A549 (cell line): ENCODE measurements around the gene LRRC47. TPM values are rescaled to one million over a fixed set of nuclear protein-coding genes. Genes with fewer than 3 reads are reported as not detected.

Experiments used
- ATAC-seq, 2 experiments: fragments of 200-7000 bp in 1 of 2; fragments of >200 bp in 1 of 2; cut with Nextera tagmentation in 1 of 2; cut with Tn5 transposase in 1 of 2; 3 replicates each; pipeline versions ENCODE4 v1.8.0 to v1.9.1; 2018 to 2020; ENCODE audit warnings: mild to moderate bottlenecking in 1 of 2, moderate library complexity in 1 of 2
- CTCF ChIA-PET: fragments of 300-600 bp; sonication (Branson Sonifier 250); formaldehyde crosslinking; extraction: SDS; loops from one replicate; lab custom pipeline; 2021; ENCODE audit warnings: antibody characterized with exemption, inconsistent platforms; lab: Yijun Ruan, JAX
- POLR2A ChIA-PET: fragments of 350-600 bp; formaldehyde crosslinking; extraction: SDS; loops from one replicate; lab custom pipeline; 2021; ENCODE audit warnings: antibody characterized with exemption, inconsistent platforms; lab: Yijun Ruan, JAX
- DNase-seq, 2 experiments: peaks; one replicate each; pipeline versions ENCODE4 v3.0.0 to v3.0.0-alpha.2; 2011 to 2016; ENCODE audit warnings: low read depth in 1 of 2, low spot score in 1 of 2
- FAIRE-seq: peaks from 2 replicates; lab custom pipeline; 2011; peaks lifted over from hg19 to GRCh38; lab: Jason Lieb, UNC
- H3K27ac ChIP-seq, 2 experiments: fragments of >200 bp; sonication (Bioruptor Twin); formaldehyde crosslinking; 3 replicates each; pipeline ENCODE4 v1.5.1; 2016 to 2017
- H3K4me1 ChIP-seq: fragments of >200 bp; sonication (Bioruptor Twin); formaldehyde crosslinking; 3 replicates; pipeline ENCODE4 v1.6.1; 2016
- H3K4me2 ChIP-seq: fragments of >200 bp; sonication (Bioruptor Twin); formaldehyde crosslinking; 3 replicates; pipeline ENCODE4 v1.6.1; 2016
- H3K4me3 ChIP-seq: fragments of >200 bp; sonication (Bioruptor Twin); formaldehyde crosslinking; 3 replicates; pipeline ENCODE4 v1.5.1; 2016
- H3K9me3 ChIP-seq: fragments of >200 bp; sonication (Bioruptor Twin); formaldehyde crosslinking; 3 replicates; pipeline ENCODE4 v1.6.1; 2016
- CTCF ChIP-seq: fragments of >200 bp; sonication (Bioruptor Twin); formaldehyde crosslinking; IDR thresholded peaks from 3 replicates; pipeline ENCODE4 v1.5.1; 2016
- E2F6 ChIP-seq: IDR thresholded peaks from 2 replicates; pipeline ENCODE4 v1.6.1; 2012; ENCODE audit warnings: low read depth, borderline replicate concordance
- EHMT2 ChIP-seq: fragments of 200-600 bp; sonication (generic); IDR thresholded peaks from 2 replicates; pipeline ENCODE4 v1.6.1; 2016; ENCODE audit warnings: antibody characterized with exemption, low read depth, mild to moderate bottlenecking, moderate library complexity
- ELK1 ChIP-seq: fragments of 150-350 bp; IDR thresholded peaks from 2 replicates; pipeline ENCODE4 v1.6.1; 2014; ENCODE audit warnings: low read depth, mild to moderate bottlenecking, low read length
- ESRRA ChIP-seq: fragments of 150-350 bp; IDR thresholded peaks from 2 replicates; pipeline ENCODE4 v1.6.1; 2014; ENCODE audit warnings: mild to moderate bottlenecking, low read length, borderline replicate concordance
- FOSB ChIP-seq: fragments of 250-450 bp; sonication (Bioruptor Pico); IDR thresholded peaks from 2 replicates; pipeline ENCODE4 v1.5.0; 2020; ENCODE audit warnings: mild to moderate bottlenecking, moderate library complexity
- FOXS1 ChIP-seq: fragments of 250-450 bp; sonication (Bioruptor Pico); IDR thresholded peaks from 2 replicates; pipeline ENCODE4 v1.5.0; 2020; ENCODE audit warnings: mild to moderate bottlenecking, moderate library complexity
- HEYL ChIP-seq: fragments of 250-450 bp; sonication (Bioruptor Pico); IDR thresholded peaks from 2 replicates; pipeline ENCODE4 v1.8.0; 2021; ENCODE audit warnings: mild to moderate bottlenecking, moderate library complexity
- HOXA7 ChIP-seq: fragments of 250-450 bp; sonication (Bioruptor Pico); IDR thresholded peaks from 2 replicates; pipeline ENCODE4 v1.5.0; 2020; ENCODE audit warnings: mild to moderate bottlenecking, moderate library complexity
- HOXB5 ChIP-seq: fragments of 250-450 bp; sonication (Bioruptor Pico); IDR thresholded peaks from 2 replicates; pipeline ENCODE4 v1.5.0; 2020; ENCODE audit warnings: mild to moderate bottlenecking, moderate library complexity
- JUN ChIP-seq, 2 experiments: fragments of >200 bp; sonication (Bioruptor Twin); formaldehyde crosslinking; IDR thresholded peaks; 2 replicates in 1 of 2; 3 replicates in 1 of 2; pipeline ENCODE4 v1.6.1; 2016 to 2017
- JUNB ChIP-seq: fragments of >200 bp; sonication (Bioruptor Twin); formaldehyde crosslinking; IDR thresholded peaks from 2 replicates; pipeline ENCODE4 v1.6.1; 2016
- MAX ChIP-seq: IDR thresholded peaks from 2 replicates; pipeline ENCODE4 v1.6.1; 2012
- NFE2L2 ChIP-seq: fragments of 150-350 bp; conservative IDR thresholded peaks from 2 replicates; pipeline ENCODE4 v1.6.1; 2014; ENCODE audit warnings: low read length
- NPAS2 ChIP-seq: fragments of 250-450 bp; sonication (Bioruptor Pico); IDR thresholded peaks from 2 replicates; pipeline ENCODE4 v1.8.0; 2022; ENCODE audit warnings: mild to moderate bottlenecking, moderate library complexity, borderline replicate concordance
- RAD21 ChIP-seq, 2 experiments: fragments of >200 bp in 1 of 2; sonication (Bioruptor Twin) in 1 of 2; formaldehyde crosslinking in 1 of 2; IDR thresholded peaks in 1 of 2; conservative IDR thresholded peaks in 1 of 2; 2 replicates in 1 of 2; 3 replicates in 1 of 2; pipeline ENCODE4 v1.6.1; 2012 to 2018; ENCODE audit warnings: inconsistent platforms in 1 of 2
- RARB ChIP-seq: fragments of 250-450 bp; sonication (Bioruptor Pico); IDR thresholded peaks from 2 replicates; pipeline ENCODE4 v1.8.0; 2021; ENCODE audit warnings: mild to moderate bottlenecking, moderate library complexity
- REST ChIP-seq: fragments of 200-600 bp; sonication (generic); IDR thresholded peaks from 2 replicates; pipeline ENCODE4 v1.6.1; 2016; ENCODE audit warnings: antibody characterized with exemption, mild to moderate bottlenecking, moderate library complexity
- SREBF2 ChIP-seq: fragments of 450-650 bp; IDR thresholded peaks from 2 replicates; pipeline ENCODE4 v1.6.1; 2014; ENCODE audit warnings: mild to moderate bottlenecking, moderate library complexity
- TFCP2L1 ChIP-seq: fragments of 250-450 bp; sonication (Bioruptor Pico); IDR thresholded peaks from 2 replicates; pipeline ENCODE4 v1.5.0; 2021; ENCODE audit warnings: mild to moderate bottlenecking
- ZC3H11A ChIP-seq: fragments of 450-650 bp; IDR thresholded peaks from 2 replicates; pipeline ENCODE4 v1.6.1; 2014; ENCODE audit warnings: antibody characterized with exemption, mild to moderate bottlenecking
- WGBS: methylation state at CpG from one replicate; pipeline ENCODE4 v1.1.6; 2017; ENCODE audit errors: missing lambda C conversion rate; 5-methylcytosine and 5-hydroxymethylcytosine counted together
- polyA plus RNA-seq, 4 experiments: library from polyadenylated mRNA; depleted of rRNA in 3 of 4; stranded (reverse); fragments of >200 nt; fragmentation: RNase III in 1 of 4; extraction: RNeasy Plus Mini Kit Qiagen cat#74134 plus additional on column Dnase treatment in 1 of 4; gene quantifications; 2 replicates in 3 of 4; 3 replicates in 1 of 4; pipeline ENCODE4 v1.2.3, GENCODE V29; 2011 to 2017

The LRRC47 gene
- polyA plus RNA-seq, 2 of the 4 experiments (the other 2 are of a cell fraction), result 28.5 to 41.6 TPM

GRCh38 chr1:3776231-3776961 lies 19.9 kb downstream of the LRRC47 start:
- Histone ChIP-seq H3K9me3 (no peaks in the 10 kb centered on the region), H3K4me3 (no peak overlapping the region), H3K27ac (peak overlapping the region; percentile 35 to 60; a peak in 1 of 6 replicates), H3K4me1 (peaks cover 17% of the 10 kb centered on the region)
- ATAC-seq (no peak), DNase-seq (no peak), FAIRE-seq (no peak)
- WGBS, result 86% methylated on average over 8 of the region's 21 CpGs
- TF ChIP-seq RARB (CRISPR knock-in tag), result no peak
- no peak for TF ChIP-seq JUNB
- no peak for TF ChIP-seq REST
- TF ChIP-seq HOXB5 (CRISPR knock-in tag), result no peak
- TF ChIP-seq NFE2L2, result no peak
- TF ChIP-seq SREBF2, result no peak
- TF ChIP-seq, all 56 proteins: peak for 0
- peak overlapping the region; percentile 23; the same call in 1 of the 3 replicates for H3K4me2 ChIP-seq
- ChIA-PET CTCF (interaction anchor here (0.7 to 1.5 kb wide), 6 partner anchors 14 to 28 kb away, joined by 3 to 9 read pairs (median 4); partner anchors contain the start of gene LRRC47), POLR2A (no interaction called here)

- Histone ChIP-seq H3K9me3 (no peaks in the 10 kb centered on the region), H3K4me1 (peaks cover 17% of the 10 kb centered on the region), H3K4me2 (peak overlapping the region; percentile 23; the same call in 1 of the 3 replicates), H3K4me3 (no peak overlapping the region), H3K27ac (peak overlapping the region in 1 of 2 experiments; percentile 60; a peak in 1 of 6 replicates)
- FAIRE-seq (no peak), ATAC-seq (peak; percentile 25 to 56; a peak in 5 of 6 replicates), DNase-seq (peak; percentile 59 to 66)
- WGBS, result 60% methylated on average over 11 of the region's 27 CpGs
- ChIA-PET POLR2A (no interaction called here), CTCF (interaction anchor here (0.7 to 1.5 kb wide), 6 partner anchors 15 to 28 kb away, joined by 3 to 9 read pairs (median 4); partner anchors contain the start of gene LRRC47)
- TF ChIP-seq HOXA7 (CRISPR knock-in tag) (no peak), HEYL (CRISPR knock-in tag) (no peak), MAX (peak; percentile 80), TFCP2L1 (CRISPR knock-in tag) (no peak), JUN (IDR thresholded peaks at IDR 0.05) (no peak), EHMT2 (no peak), NFE2L2 (no peak), FOSB (CRISPR knock-in tag) (no peak), ELK1 (no peak), RAD21 (conservative IDR thresholded peaks at IDR 0.05 in 1 of 2, IDR thresholded peaks at IDR 0.05 in 1 of 2) (peak in 1 of 2 experiments; percentile 18; a peak in 1 of 5 replicates), FOXS1 (CRISPR knock-in tag) (no peak), ESRRA (no peak), CTCF (peak; percentile 31; the same call in 2 of the 3 replicates), NPAS2 (CRISPR knock-in tag) (no peak), E2F6 (peak; percentile 46; the same call in 1 of the 2 replicates), ZC3H11A (no peak)
Measured at GRCh38 chr1:3775490-3776230, 20.6 kb downstream of the LRRC47 start.
